ENCODE measurements around the gene KLF7. TPM values are rescaled to one million over a fixed set of nuclear protein-coding genes. Genes with fewer than 3 reads are reported as not detected.
A peak's percentile ranks its signal among the peaks of the same experiment; 100 is the strongest.

KLF7 gene
- total RNA-seq, 6 experiments from 2014 or later: 3.3 to 14.2 (median 10.2) TPM

DNA sequence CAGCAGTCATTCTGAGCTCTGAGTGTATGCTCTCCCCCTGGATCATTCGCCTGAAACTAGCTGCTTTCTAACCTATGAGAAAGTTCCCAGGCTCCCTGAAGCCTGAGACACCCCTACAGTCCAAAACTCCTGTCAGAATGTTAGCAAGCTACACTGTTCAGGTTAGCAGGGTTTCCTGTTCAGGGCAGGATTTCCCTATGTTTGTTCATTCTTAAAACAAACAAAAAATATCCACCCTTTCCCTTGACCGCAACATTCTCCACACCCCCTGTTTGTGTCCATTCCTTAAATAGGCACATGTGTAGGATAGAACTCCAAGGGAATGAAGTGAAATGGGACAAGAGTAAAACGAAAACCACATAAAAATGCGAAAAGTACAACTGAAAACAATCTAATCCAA, 83.1 kb downstream of the KLF7 start:
- 67% methylated on average over 3 of the region's 4 CpGs for WGBS (ENCODE audit: insufficient coverage, low coverage, low lambda C conversion rate, missing lambda C conversion rate)
- TF ChIP-seq, protein P1, sequence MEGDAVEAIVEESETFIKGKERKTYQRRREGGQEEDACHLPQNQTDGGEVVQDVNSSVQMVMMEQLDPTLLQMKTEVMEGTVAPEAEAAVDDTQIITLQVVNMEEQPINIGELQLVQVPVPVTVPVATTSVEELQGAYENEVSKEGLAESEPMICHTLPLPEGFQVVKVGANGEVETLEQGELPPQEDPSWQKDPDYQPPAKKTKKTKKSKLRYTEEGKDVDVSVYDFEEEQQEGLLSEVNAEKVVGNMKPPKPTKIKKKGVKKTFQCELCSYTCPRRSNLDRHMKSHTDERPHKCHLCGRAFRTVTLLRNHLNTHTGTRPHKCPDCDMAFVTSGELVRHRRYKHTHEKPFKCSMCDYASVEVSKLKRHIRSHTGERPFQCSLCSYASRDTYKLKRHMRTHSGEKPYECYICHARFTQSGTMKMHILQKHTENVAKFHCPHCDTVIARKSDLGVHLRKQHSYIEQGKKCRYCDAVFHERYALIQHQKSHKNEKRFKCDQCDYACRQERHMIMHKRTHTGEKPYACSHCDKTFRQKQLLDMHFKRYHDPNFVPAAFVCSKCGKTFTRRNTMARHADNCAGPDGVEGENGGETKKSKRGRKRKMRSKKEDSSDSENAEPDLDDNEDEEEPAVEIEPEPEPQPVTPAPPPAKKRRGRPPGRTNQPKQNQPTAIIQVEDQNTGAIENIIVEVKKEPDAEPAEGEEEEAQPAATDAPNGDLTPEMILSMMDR (IDR thresholded peaks at IDR 0.05): no peak
- TF ChIP-seq POLR2A (IDR thresholded peaks at IDR 0.05): no peak
- peak in 3 of 4 donors; percentile 30 to 60 (median 57) for ATAC-seq
- H3K27me3 ChIP-seq: no peaks in the 10 kb centered on the region
- peaks cover 0 to 17% (median 3%) of the 10 kb centered on the region in 4 donors for H3K36me3 ChIP-seq
- no peak overlapping the region for H3K27ac ChIP-seq
- no peak for DNase-seq
- H3K4me3 ChIP-seq: no peak overlapping the region
- no peaks in the 10 kb centered on the region for H3K9me3 ChIP-seq
- no peaks in the 10 kb centered on the region for H3K4me1 ChIP-seq
- intact Hi-C loops (cut with DNase I): no loop called here

DNA sequence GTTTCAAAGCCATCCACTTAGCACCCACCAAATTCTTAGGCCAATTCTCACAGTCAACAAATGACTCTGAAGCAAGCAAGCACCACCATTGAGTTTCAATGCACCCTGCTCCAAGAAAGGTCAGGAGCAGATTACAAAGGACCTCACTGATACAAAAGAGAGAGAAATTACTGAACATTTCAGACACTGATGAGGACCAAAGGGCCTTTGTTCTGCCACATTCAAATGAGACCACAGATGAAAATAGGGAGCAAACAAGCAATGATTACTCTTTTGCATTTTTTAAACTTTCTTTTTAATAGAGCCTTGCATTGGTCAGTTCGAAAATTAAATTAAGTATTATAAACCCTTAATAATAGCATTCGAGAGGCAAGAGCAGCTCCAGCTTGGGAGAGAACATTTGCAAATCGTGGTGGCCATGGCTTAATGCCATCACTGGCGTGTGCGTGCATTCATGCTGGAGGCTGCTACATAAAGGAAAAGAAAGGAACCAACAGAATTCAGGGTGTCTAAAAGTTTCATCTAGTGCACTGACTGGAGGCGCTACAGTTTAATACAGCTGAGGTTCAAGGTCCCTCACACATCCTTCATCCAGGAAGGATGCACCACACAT, 87.5 kb downstream of the KLF7 start:
- DNase-seq: no peak
- no peaks in the 10 kb centered on the region for H3K9me3 ChIP-seq
- no peaks in the 10 kb centered on the region for H3K4me1 ChIP-seq
- WGBS (ENCODE audit: insufficient coverage, low coverage, low lambda C conversion rate, missing lambda C conversion rate): 84% methylated on average over 5 of the region's 6 CpGs
- no peak for ATAC-seq
- H3K4me3 ChIP-seq: no peak overlapping the region
- intact Hi-C loops (cut with DNase I): no loop called here
- no peak for TF ChIP-seq POLR2A (IDR thresholded peaks at IDR 0.05)
- TF ChIP-seq, protein P1 (IDR thresholded peaks at IDR 0.05): no peak
- H3K36me3 ChIP-seq: peaks cover 0 to 13% (median 3%) of the 10 kb centered on the region in 4 donors
- no peaks in the 10 kb centered on the region for H3K27me3 ChIP-seq
- no peak overlapping the region for H3K27ac ChIP-seq

DNA sequence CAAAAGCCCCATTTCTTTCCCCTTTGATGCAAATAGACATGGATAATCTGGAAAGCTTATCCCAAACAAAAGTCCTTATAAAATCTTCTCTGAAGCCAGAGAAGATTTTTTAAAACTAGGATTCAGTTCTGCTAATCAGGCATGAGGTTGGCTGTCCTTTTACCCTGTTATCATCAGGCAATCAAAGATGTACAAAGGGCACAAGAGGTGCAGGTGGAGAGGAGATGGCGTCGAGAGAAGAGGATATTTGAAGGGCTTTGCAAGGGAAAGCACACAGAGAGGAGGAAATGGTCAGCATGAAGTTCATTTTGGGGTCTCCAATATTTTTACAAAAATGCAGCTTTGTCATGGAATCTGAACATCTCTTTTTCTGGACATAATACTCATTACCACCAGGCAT, 88.5 kb downstream of the KLF7 start:
- WGBS (ENCODE audit: insufficient coverage, low coverage, low lambda C conversion rate, missing lambda C conversion rate): 43% methylated on average over 2 of the region's 2 CpGs
- Histone ChIP-seq H3K4me1 (no peaks in the 10 kb centered on the region), H3K27ac (no peak overlapping the region), H3K36me3 (peaks cover 0 to 13% (median 2%) of the 10 kb centered on the region in 4 donors), H3K4me3 (no peak overlapping the region), H3K9me3 (no peaks in the 10 kb centered on the region), H3K27me3 (no peaks in the 10 kb centered on the region)
- ATAC-seq (no peak), DNase-seq (no peak)
- TF ChIP-seq, protein P1 (IDR thresholded peaks at IDR 0.05): no peak
- TF ChIP-seq POLR2A (IDR thresholded peaks at IDR 0.05): no peak
- intact Hi-C loops (cut with DNase I): no loop called here

DNA sequence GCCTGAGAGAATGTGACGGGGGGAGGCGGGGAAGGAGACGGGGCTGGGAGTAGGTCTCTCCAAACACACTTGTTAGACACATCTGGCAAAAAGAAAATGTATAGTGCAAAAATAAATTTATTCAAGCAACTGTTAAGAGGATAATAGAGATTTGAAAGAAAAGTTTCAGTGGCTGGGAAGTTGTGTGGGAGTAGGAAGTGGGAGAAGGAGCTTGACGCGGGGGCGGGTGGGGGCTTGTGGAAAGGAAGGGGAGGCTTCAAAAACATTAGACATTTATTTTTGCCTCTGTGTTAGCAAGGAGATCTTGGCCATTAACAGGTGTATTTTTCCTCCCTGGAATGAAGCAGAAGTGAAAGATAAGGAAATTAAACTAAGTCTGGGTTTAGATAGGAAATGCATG, 90.3 kb downstream of the KLF7 start:
- Histone ChIP-seq H3K9me3 (no peaks in the 10 kb centered on the region), H3K4me1 (no peaks in the 10 kb centered on the region), H3K4me3 (no peak overlapping the region), H3K27ac (no peak overlapping the region), H3K36me3 (peaks cover 0 to 10% (median under 1%) of the 10 kb centered on the region in 4 donors), H3K27me3 (no peaks in the 10 kb centered on the region)
- DNase-seq (no peak), ATAC-seq (no peak)
- 86% methylated on average over 6 of the region's 6 CpGs for WGBS (ENCODE audit: insufficient coverage, low coverage, low lambda C conversion rate, missing lambda C conversion rate)
- TF ChIP-seq, protein P1 (IDR thresholded peaks at IDR 0.05): no peak
- TF ChIP-seq POLR2A (IDR thresholded peaks at IDR 0.05): no peak
- intact Hi-C loops (cut with DNase I): no loop called here

Measured in right lobe of liver (tissue), 6 donors.